ENCODE data around the gene ARID1A.

- no peak for TF ChIP-seq CTCF (IDR thresholded peaks at IDR 0.05; ENCODE audit: low read depth, low read length)
- TF ChIP-seq EZH2phosphoT487 (IDR thresholded peaks at IDR 0.05; ENCODE audit: low read depth), result no peak
Measured at GRCh38 chr1:26799479-26800142, 103.8 kb downstream of the ARID1A start.

All from OCI-LY3 (cell line).